ENCODE data around the gene CELSR1. TPM values are rescaled to one million over a fixed set of nuclear protein-coding genes. Genes with fewer than 3 reads are reported as not detected.

The CELSR1 gene
- total RNA-seq, 2 donors from 2014 or later, result 24.2 to 38.2 TPM

DNA sequence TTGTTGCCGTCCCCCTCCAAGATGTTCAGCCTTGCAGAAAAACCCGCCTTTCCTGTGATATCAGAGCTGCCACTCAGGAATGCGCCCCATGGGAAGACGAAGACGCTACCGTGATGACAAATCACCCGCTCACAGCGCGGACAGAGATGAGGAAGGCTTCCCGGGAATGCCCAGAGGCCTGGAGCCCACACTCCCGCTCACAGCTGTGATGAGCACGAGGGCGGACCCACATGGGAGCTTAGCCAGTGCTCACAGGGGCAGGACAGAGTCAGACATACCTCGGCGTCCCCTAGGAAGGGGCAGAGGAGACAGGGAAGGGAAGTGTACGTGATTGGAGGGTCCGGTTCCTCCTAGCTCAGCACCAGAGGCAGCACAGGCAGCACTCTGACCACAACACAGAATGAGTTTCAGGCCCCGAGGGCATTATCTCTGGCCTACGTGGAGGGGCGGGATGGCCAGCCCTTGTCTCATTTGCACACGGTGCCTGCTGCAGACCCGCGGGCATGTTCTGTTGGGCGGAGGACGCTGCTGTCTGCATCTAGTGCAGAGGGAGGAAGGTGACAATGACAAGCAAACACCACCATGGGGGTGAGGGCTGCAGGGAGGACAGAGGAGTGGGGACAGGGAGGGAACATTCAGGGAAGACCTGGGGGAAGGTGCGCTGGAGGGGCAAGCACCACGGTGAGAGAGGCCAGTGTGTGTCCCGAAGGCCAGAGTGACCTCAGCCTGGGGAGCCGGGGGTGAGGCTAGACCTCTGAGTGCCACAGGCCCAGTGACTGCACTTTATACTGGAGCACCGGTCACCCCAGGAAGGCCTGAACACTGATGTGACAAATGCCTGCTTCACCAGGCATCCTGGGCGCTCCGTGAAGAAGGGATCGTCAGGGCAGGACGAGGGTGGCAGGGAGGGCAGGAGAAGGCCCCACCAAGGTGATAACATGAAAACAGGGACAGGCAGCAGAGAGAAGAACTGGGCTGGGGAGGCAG is 79.6 kb downstream of the CELSR1 start:
- intact Hi-C loops (cut with DNase I), result no loop called here
- no peak for DNase-seq (ENCODE audit: low spot score)
- H3K36me3 ChIP-seq, result no peaks in the 10 kb centered on the region
- no peaks in the 10 kb centered on the region for H3K9me3 ChIP-seq
- H3K27ac ChIP-seq, result no peak overlapping the region
- H3K4me1 ChIP-seq (replicated peaks), result peaks cover 4% of the 10 kb centered on the region
- no peaks in the 10 kb centered on the region for H3K27me3 ChIP-seq (replicated peaks; ENCODE audit: insufficient read depth)
- H3K4me3 ChIP-seq, result no peak overlapping the region
- TF ChIP-seq POLR2AphosphoS5 (IDR thresholded peaks at IDR 0.05) (no peak), POLR2A (IDR thresholded peaks at IDR 0.05) (no peak), CTCF (IDR thresholded peaks at IDR 0.05) (no peak)
- 84% methylated on average over 34 of the region's 34 CpGs for WGBS

DNA sequence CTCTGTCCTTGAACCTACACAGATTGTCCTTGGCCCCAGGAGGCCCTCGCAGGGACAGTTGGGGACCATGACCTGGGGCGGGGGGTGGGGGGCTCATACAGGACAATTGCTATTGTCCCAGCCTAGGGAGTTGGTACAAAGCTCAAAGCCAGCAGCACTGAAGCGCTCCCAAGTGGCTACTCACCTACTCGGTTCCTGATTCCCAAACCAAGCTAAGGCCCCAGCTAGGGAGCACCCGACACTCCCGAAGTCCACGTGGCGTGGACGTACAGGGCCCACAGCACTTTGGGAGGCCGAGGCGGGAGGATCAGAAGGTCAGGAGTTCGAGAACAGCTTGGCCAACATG is 80.6 kb downstream of the CELSR1 start:
- H3K27ac ChIP-seq, result no peak overlapping the region
- no peaks in the 10 kb centered on the region for H3K27me3 ChIP-seq (replicated peaks; ENCODE audit: insufficient read depth)
- 96% methylated on average over 12 of the region's 12 CpGs for WGBS
- H3K9me3 ChIP-seq, result no peaks in the 10 kb centered on the region
- no peak for TF ChIP-seq CTCF (IDR thresholded peaks at IDR 0.05)
- no peaks in the 10 kb centered on the region for H3K36me3 ChIP-seq
- no peak overlapping the region for H3K4me3 ChIP-seq
- peaks cover 14% of the 10 kb centered on the region for H3K4me1 ChIP-seq (replicated peaks)
- intact Hi-C loops (cut with DNase I), result no loop called here
- no peak for DNase-seq (ENCODE audit: low spot score)

- no peak for DNase-seq (ENCODE audit: low spot score)
- Histone ChIP-seq H3K27ac (no peak overlapping the region), H3K4me1 (replicated peaks) (peaks cover 26% of the 10 kb centered on the region), H3K9me3 (no peaks in the 10 kb centered on the region), H3K27me3 (replicated peaks; ENCODE audit: insufficient read depth) (no peaks in the 10 kb centered on the region), H3K36me3 (no peaks in the 10 kb centered on the region), H3K4me3 (no peak overlapping the region)
- WGBS, result 89% methylated on average over 13 of the region's 13 CpGs
- TF ChIP-seq CTCF (IDR thresholded peaks at IDR 0.05) (no peak), POLR2A (IDR thresholded peaks at IDR 0.05) (no peak), POLR2AphosphoS5 (IDR thresholded peaks at IDR 0.05) (no peak)
- intact Hi-C loops (cut with DNase I), result no loop called here
Measured at GRCh38 chr22:46455446-46455845, 82.0 kb downstream of the CELSR1 start.

- WGBS, result 87% methylated on average over 33 of the region's 33 CpGs
- no peak overlapping the region for H3K27ac ChIP-seq
- intact Hi-C loops (cut with DNase I), result no loop called here
- no peaks in the 10 kb centered on the region for H3K36me3 ChIP-seq
- no peak for TF ChIP-seq CTCF (IDR thresholded peaks at IDR 0.05)
- no peak for TF ChIP-seq POLR2A (IDR thresholded peaks at IDR 0.05)
- no peak for TF ChIP-seq POLR2AphosphoS5 (IDR thresholded peaks at IDR 0.05)
- no peak overlapping the region for H3K4me3 ChIP-seq
- H3K9me3 ChIP-seq, result no peaks in the 10 kb centered on the region
- peaks cover 28% of the 10 kb centered on the region for H3K4me1 ChIP-seq (replicated peaks)
- DNase-seq (ENCODE audit: low spot score), result no peak
- H3K27me3 ChIP-seq (replicated peaks; ENCODE audit: insufficient read depth), result no peaks in the 10 kb centered on the region
Measured at GRCh38 chr22:46454504-46455269, 82.7 kb downstream of the CELSR1 start.
